ENCODE measurements around the gene MED28. TPM values are rescaled to one million over a fixed set of nuclear protein-coding genes. Genes with fewer than 3 reads are reported as not detected.
"Not testable (repeated sequence)": the region's sequence is repeated elsewhere in the genome, so short reads cannot be mapped to it uniquely, and the experiment has no call there.

MED28 gene
- total RNA-seq, 2 experiments from 2014 or later, result 27.0 to 86.2 TPM

- H3K9me3 ChIP-seq (ENCODE audit: low read length), result no peaks in the 10 kb centered on the region
- H3K4me1 ChIP-seq (ENCODE audit: insufficient read depth, low read length, poor library complexity, severe bottlenecking), result no peaks in the 10 kb centered on the region
- no peak overlapping the region for H3K27ac ChIP-seq (ENCODE audit: low read depth, low read length, poor library complexity, severe bottlenecking)
- CTCF ChIA-PET (ENCODE audit: unreplicated experiment), result no interaction called here
- H3K4me3 ChIP-seq (ENCODE audit: low read depth, low read length, poor library complexity, severe bottlenecking), result no peak overlapping the region
- no peak overlapping the region for H3K4me2 ChIP-seq (ENCODE audit: low read length)
- H4K20me1 ChIP-seq (ENCODE audit: insufficient read depth, low read length), result no peaks in the 10 kb centered on the region
- H2AFZ ChIP-seq (ENCODE audit: low read length), result no peak overlapping the region
- BruUV-seq (replicated peaks), result no TSS peak
- H3K9me2 ChIP-seq (ENCODE audit: insufficient read depth, low read length), result no peaks in the 10 kb centered on the region
- intact Hi-C loops (cut with micrococcal nuclease; ENCODE audit: unreplicated experiment), result no loop called here
- POLR2A ChIA-PET, result interaction anchor here (1.1 to 1.5 kb wide), 2 partner anchors 42 to 47 kb away, joined by 3 to 5 read pairs; partner anchors contain the start of gene MED28
- TF ChIP-seq, protein P1, sequence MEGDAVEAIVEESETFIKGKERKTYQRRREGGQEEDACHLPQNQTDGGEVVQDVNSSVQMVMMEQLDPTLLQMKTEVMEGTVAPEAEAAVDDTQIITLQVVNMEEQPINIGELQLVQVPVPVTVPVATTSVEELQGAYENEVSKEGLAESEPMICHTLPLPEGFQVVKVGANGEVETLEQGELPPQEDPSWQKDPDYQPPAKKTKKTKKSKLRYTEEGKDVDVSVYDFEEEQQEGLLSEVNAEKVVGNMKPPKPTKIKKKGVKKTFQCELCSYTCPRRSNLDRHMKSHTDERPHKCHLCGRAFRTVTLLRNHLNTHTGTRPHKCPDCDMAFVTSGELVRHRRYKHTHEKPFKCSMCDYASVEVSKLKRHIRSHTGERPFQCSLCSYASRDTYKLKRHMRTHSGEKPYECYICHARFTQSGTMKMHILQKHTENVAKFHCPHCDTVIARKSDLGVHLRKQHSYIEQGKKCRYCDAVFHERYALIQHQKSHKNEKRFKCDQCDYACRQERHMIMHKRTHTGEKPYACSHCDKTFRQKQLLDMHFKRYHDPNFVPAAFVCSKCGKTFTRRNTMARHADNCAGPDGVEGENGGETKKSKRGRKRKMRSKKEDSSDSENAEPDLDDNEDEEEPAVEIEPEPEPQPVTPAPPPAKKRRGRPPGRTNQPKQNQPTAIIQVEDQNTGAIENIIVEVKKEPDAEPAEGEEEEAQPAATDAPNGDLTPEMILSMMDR (conservative IDR thresholded peaks at IDR 0.05; ENCODE audit: low read length), result no peak
- TF ChIP-seq EZH2phosphoT487 (IDR thresholded peaks at IDR 0.05; ENCODE audit: borderline replicate concordance, low read depth, low read length), result no peak
- no peak for DNase-seq (ENCODE audit: low spot score)
- no peaks in the 10 kb centered on the region for H3K36me3 ChIP-seq (ENCODE audit: insufficient read depth, low read length)
- H3K79me2 ChIP-seq (ENCODE audit: insufficient read depth, low read depth, low read length), result no peaks in the 10 kb centered on the region
Measured at GRCh38 chr4:17567271-17567670, 47.2 kb upstream of the MED28 start.

- POLR2A ChIA-PET, result interaction anchor here (0.5 to 2.9 kb wide), 8 partner anchors 9 to 273 kb away, joined by 3 to 10 read pairs (median 3); partner anchors contain the start of genes DCAF16 and MED28
Measured at GRCh38 chr4:17574206-17574605, 40.2 kb upstream of the MED28 start.

GRCh38 chr4:17575177-17575576 lies 39.3 kb upstream of the MED28 start:
- Histone ChIP-seq H4K20me1 (ENCODE audit: insufficient read depth, low read length) (peaks cover 14% of the 10 kb centered on the region; the same call in 1 of the 2 replicates), H3K79me2 (ENCODE audit: insufficient read depth, low read depth, low read length) (peaks cover 26% of the 10 kb centered on the region), H3K4me1 (ENCODE audit: insufficient read depth, low read length, poor library complexity, severe bottlenecking) (peaks cover 32% of the 10 kb centered on the region)
- H3K36me3 ChIP-seq (ENCODE audit: insufficient read depth, low read length); BruUV-seq (replicated peaks); H3K27ac ChIP-seq (ENCODE audit: low read depth, low read length, poor library complexity, severe bottlenecking); H2AFZ ChIP-seq (ENCODE audit: low read length); H3K9me3 ChIP-seq (ENCODE audit: low read length); H3K9me2 ChIP-seq (ENCODE audit: insufficient read depth, low read length); DNase-seq (ENCODE audit: low spot score); H3K4me2 ChIP-seq (ENCODE audit: low read length); H3K4me3 ChIP-seq (ENCODE audit: low read depth, low read length, poor library complexity, severe bottlenecking): not testable (repeated sequence)
- ChIA-PET CTCF (ENCODE audit: unreplicated experiment) (interaction anchor here (1.6 kb wide), 1 partner anchor 20 kb away, joined by 3 read pairs; no protein-coding TSS in a partner anchor), POLR2A (interaction anchor here (0.6 to 2.9 kb wide), 6 partner anchors 18 to 447 kb away, joined by 3 to 10 read pairs (median 8); partner anchors contain the start of gene MED28)
- intact Hi-C loops (cut with micrococcal nuclease; ENCODE audit: unreplicated experiment), result loop anchor here (5.0 to 10.0 kb wide), 3 partner anchors 62 to 1350 kb away; partner anchors contain the start of genes LCORL and TAPT1

More at GRCh38 chr4:17574206-17574605, 40.2 kb upstream of the MED28 start:
- TF ChIP-seq, protein P1 (conservative IDR thresholded peaks at IDR 0.05; ENCODE audit: low read length), result no peak
- TF ChIP-seq EZH2phosphoT487 (IDR thresholded peaks at IDR 0.05; ENCODE audit: borderline replicate concordance, low read depth, low read length), result no peak
- intact Hi-C loops (cut with micrococcal nuclease; ENCODE audit: unreplicated experiment), result loop anchor here (10.0 kb wide), 1 partner anchor 1349 kb away; the partner anchor contains the start of gene TAPT1
- Histone ChIP-seq H3K36me3 (ENCODE audit: insufficient read depth, low read length) (peaks cover under 1% of the 10 kb centered on the region; the same call in 1 of the 2 replicates), H3K9me3 (ENCODE audit: low read length) (no peaks in the 10 kb centered on the region), H3K79me2 (ENCODE audit: insufficient read depth, low read depth, low read length) (peaks cover 16% of the 10 kb centered on the region), H3K4me2 (ENCODE audit: low read length) (no peak overlapping the region), H4K20me1 (ENCODE audit: insufficient read depth, low read length) (peaks cover 12% of the 10 kb centered on the region; the same call in 1 of the 2 replicates), H2AFZ (ENCODE audit: low read length) (no peak overlapping the region), H3K4me1 (ENCODE audit: insufficient read depth, low read length, poor library complexity, severe bottlenecking) (peaks cover 22% of the 10 kb centered on the region), H3K9me2 (ENCODE audit: insufficient read depth, low read length) (no peaks in the 10 kb centered on the region), H3K27ac (ENCODE audit: low read depth, low read length, poor library complexity, severe bottlenecking) (no peak overlapping the region), H3K4me3 (ENCODE audit: low read depth, low read length, poor library complexity, severe bottlenecking) (no peak overlapping the region)
- CTCF ChIA-PET (ENCODE audit: unreplicated experiment), result no interaction called here
- no TSS peak for BruUV-seq (replicated peaks)
- no peak for DNase-seq (ENCODE audit: low spot score)

Measured in OCI-LY7 (cell line).